Ureter (tissue), 1 donor: ENCODE data around the gene NFATC3. TPM values are rescaled to one million over a fixed set of nuclear protein-coding genes. Genes with fewer than 3 reads are reported as not detected.

Experiments used
- DNase-seq: peaks from one replicate; pipeline ENCODE4 v3.0.0-alpha.2; 2020; ENCODE audit warnings: low spot score
- total RNA-seq: library from RNA; stranded (reverse); gene quantifications from one replicate; pipeline ENCODE4 v1.2.4, GENCODE V29; 2023
- donor health status: DM: yes; HTN: yes; CAD: no.

Gene NFATC3
- total RNA-seq, 1 donor from 2014 or later: 44.0 TPM

- no peak for DNase-seq
Measured at GRCh38 chr16:68272507-68273209, 187.5 kb downstream of the NFATC3 start.

- no peak for DNase-seq
Measured at GRCh38 chr16:68273459-68273858, 188.3 kb downstream of the NFATC3 start.

GRCh38 chr16:68273896-68274295 is 188.7 kb downstream of the NFATC3 start:
- DNase-seq: no peak

- DNase-seq: no peak
Measured at GRCh38 chr16:68274441-68274840, 189.3 kb downstream of the NFATC3 start.

GRCh38 chr16:68275611-68276191 is 190.5 kb downstream of the NFATC3 start:
- no peak for DNase-seq

- DNase-seq: no peak
Measured at GRCh38 chr16:68276223-68276622, 191.1 kb downstream of the NFATC3 start.

Other genes starting within 250 kb of the NFATC3 start
- 22.8 TPM for gene THAP11, start 243.1 kb upstream of the NFATC3 start, total RNA-seq
- 85.2 TPM for gene NUTF2, start 238.4 kb upstream of the NFATC3 start, total RNA-seq
- 50.9 TPM for gene CENPT, start 237.7 kb upstream of the NFATC3 start, total RNA-seq
- 64.9 TPM for gene EDC4, start 212.3 kb upstream of the NFATC3 start, total RNA-seq
- not detected for gene NRN1L, start 200.5 kb upstream of the NFATC3 start, total RNA-seq
- gene PSKH1, start 192.1 kb upstream of the NFATC3 start, total RNA-seq: 31.2 TPM
- 2.1 TPM for gene CTRL, start 153.5 kb upstream of the NFATC3 start, total RNA-seq
- 89.4 TPM for gene PSMB10, start 148.5 kb upstream of the NFATC3 start, total RNA-seq
- gene LCAT, start 141.2 kb upstream of the NFATC3 start, total RNA-seq: 47.3 TPM
- 93.1 TPM for gene SLC12A4, start 116.7 kb upstream of the NFATC3 start, total RNA-seq
- not detected for gene DPEP3, start 104.9 kb upstream of the NFATC3 start, total RNA-seq
- gene DPEP2, start 85.9 kb upstream of the NFATC3 start, total RNA-seq: 7.0 TPM
- not detected for gene DPEP2NB, start 69.5 kb upstream of the NFATC3 start, total RNA-seq
- 15.5 TPM for gene DDX28, start 62.1 kb upstream of the NFATC3 start, total RNA-seq
- 26.6 TPM for gene DUS2, start 62.1 kb upstream of the NFATC3 start, total RNA-seq
- gene ESRP2, start 150.8 kb downstream of the NFATC3 start, total RNA-seq: 127 TPM
- 15.9 TPM for gene PLA2G15, start 160.0 kb downstream of the NFATC3 start, total RNA-seq
- 29.4 TPM for gene SLC7A6, start 179.2 kb downstream of the NFATC3 start, total RNA-seq
- 23.4 TPM for gene SLC7A6OS, start 225.6 kb downstream of the NFATC3 start, total RNA-seq
- 64.7 TPM for gene PRMT7, start 225.6 kb downstream of the NFATC3 start, total RNA-seq